HG03460 (cell line): Measurements from ENCODE around the gene SLC66A2.
"Not testable (repeated sequence)": the region's sequence is repeated elsewhere in the genome, so short reads cannot be mapped to it uniquely, and the experiment has no call there.

Experiments used
- ATAC-seq: cut with Tn5 transposase; IDR thresholded peaks from one replicate; pipeline ENCODE4 v1.9.1; 2021; ENCODE audit not compliant: unreplicated experiment

SLC66A2 gene

GRCh38 chr18:79971211-79971952, 19.9 kb upstream of the SLC66A2 start:
- no peak for ATAC-seq

GRCh38 chr18:79970419-79971133, 19.1 kb upstream of the SLC66A2 start:
- no peak for ATAC-seq

- no peak for ATAC-seq
Observed at GRCh38 chr18:79965119-79965902, 13.9 kb upstream of the SLC66A2 start.

- ATAC-seq: peak; percentile 63
Observed at GRCh38 chr18:79964330-79965118, 13.1 kb upstream of the SLC66A2 start, which contains the start of gene HSBP1L1. Gene HSBP1L1, plus strand, starts transcription at chr18:79964643. Its CDS starts 93 bp downstream, at chr18:79964736.

- no peak for ATAC-seq
Observed at GRCh38 chr18:79963658-79964329, 12.3 kb upstream of the SLC66A2 start.

- peak; percentile 46 for ATAC-seq
Observed at GRCh38 chr18:79962835-79963657, 11.6 kb upstream of the SLC66A2 start.

- no peak for ATAC-seq
Observed at GRCh38 chr18:79962311-79962710, 10.9 kb upstream of the SLC66A2 start.

- ATAC-seq: no peak
Observed at GRCh38 chr18:79961527-79962291, 10.3 kb upstream of the SLC66A2 start.

GRCh38 chr18:79960921-79961526, 9.6 kb upstream of the SLC66A2 start:
- no peak for ATAC-seq

GRCh38 chr18:79960161-79960801, 8.8 kb upstream of the SLC66A2 start:
- not testable (repeated sequence) for ATAC-seq

GRCh38 chr18:79958981-79959380, 7.5 kb upstream of the SLC66A2 start:
- no peak for ATAC-seq

GRCh38 chr18:79956276-79956675, 4.8 kb upstream of the SLC66A2 start:
- no peak for ATAC-seq

GRCh38 chr18:79955302-79956075, 4.0 kb upstream of the SLC66A2 start:
- ATAC-seq: no peak

GRCh38 chr18:79954791-79955190, 3.3 kb upstream of the SLC66A2 start:
- no peak for ATAC-seq

GRCh38 chr18:79953971-79954651, 2.7 kb upstream of the SLC66A2 start:
- no peak for ATAC-seq

GRCh38 chr18:79952996-79953559, 1.6 kb upstream of the SLC66A2 start:
- no peak for ATAC-seq
